HG03108 (cell line): ENCODE data around the gene SPATA46.

ENCODE experiments used
- ATAC-seq: cut with Tn5 transposase; IDR thresholded peaks from one replicate; pipeline ENCODE4 v1.9.1; 2021; ENCODE audit warnings: moderate library complexity; ENCODE audit not compliant: unreplicated experiment

SPATA46 gene

DNA sequence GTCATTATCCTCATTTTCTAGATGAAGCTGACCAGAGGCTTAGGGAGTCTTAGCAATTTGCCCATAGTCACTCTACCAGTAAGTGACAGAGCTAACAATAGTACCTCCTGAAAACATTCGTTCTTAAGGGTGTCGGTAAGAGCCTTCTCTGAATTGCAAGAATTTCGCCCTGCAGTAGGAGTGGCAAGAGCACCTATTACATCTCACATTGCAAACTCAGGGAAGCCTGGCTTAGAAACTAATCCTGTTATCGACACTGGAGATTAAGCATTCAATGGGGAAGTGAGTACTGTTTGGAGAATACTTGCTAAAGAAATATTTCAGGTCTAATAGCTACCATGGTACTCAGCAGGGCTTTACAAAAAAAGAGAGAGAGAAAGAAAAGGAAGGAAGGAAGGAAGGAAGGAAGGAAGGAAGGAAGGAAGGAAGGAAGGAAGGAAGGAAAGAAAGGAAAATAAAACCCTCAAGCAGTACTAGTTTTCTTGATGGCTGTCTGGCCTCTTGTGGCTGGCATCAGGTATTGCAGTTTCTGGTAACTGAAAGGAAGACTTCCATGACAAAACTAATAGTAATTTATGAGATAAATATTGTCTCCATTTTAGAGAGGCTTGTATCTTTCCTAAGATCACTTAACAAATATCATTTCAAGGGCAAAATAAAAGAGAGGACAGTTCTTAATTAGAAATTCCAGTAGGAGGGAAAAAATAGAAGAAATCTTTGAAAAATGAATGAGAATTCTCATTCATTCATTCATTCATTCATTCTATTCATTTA is 15.3 kb upstream of the SPATA46 start:
- ATAC-seq, result no peak

DNA sequence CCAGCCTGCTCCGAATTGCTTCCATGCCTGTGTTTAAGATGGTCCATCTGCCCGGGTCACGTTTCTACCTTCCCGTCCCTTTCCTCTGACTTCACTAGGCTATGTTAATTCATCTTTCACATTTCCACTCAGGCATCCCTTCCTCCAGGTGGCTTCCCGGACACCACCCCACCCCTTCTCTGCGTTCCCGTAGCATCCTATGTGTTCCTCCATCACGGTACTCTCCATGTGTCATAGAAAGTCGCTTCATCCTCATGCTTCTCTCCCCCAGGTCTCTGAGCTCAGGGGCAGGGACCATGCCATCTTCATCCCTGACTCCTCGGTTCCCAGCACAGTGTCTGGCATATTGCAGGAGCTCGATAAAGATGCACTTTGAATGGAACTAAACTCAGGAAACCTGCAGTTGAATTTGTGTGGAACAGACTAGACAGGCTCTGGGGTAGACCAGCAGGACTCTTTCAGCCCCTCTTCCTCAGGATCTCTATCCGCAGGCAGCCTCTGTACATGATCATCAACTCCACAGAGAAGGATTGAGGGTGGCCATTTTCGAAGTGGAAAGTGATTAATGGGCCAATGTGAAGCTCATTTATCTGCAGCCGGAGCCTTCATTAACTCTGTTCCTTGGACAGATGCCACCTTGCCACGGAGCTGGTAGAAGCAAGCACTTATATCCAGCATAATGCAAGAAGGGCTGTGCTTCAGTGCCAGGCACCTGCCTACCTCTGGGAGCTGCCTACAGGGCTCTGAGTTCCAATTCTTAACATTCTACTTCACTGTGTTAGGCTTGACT is 13.9 kb upstream of the SPATA46 start:
- no peak for ATAC-seq

DNA sequence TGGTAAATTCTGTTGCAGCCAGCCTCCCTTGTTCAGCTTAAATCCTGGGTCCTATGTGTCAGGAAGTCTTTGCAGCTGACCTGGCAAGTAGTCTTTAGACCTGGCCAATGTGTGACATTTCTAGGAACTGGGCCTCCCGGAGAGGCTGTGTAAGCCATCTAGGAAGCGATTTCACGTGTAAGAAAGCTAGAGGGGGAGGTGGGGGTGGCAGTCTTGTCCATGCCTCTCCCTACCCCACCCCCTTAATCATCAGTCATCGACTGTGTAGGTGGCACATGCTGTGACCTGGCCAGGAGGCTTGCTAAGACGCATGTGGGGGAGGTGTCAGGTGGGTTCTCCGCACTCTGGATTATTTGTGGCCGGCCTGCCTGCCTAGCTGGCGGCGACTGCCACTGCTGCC is 13.3 kb upstream of the SPATA46 start:
- ATAC-seq, result no peak

DNA sequence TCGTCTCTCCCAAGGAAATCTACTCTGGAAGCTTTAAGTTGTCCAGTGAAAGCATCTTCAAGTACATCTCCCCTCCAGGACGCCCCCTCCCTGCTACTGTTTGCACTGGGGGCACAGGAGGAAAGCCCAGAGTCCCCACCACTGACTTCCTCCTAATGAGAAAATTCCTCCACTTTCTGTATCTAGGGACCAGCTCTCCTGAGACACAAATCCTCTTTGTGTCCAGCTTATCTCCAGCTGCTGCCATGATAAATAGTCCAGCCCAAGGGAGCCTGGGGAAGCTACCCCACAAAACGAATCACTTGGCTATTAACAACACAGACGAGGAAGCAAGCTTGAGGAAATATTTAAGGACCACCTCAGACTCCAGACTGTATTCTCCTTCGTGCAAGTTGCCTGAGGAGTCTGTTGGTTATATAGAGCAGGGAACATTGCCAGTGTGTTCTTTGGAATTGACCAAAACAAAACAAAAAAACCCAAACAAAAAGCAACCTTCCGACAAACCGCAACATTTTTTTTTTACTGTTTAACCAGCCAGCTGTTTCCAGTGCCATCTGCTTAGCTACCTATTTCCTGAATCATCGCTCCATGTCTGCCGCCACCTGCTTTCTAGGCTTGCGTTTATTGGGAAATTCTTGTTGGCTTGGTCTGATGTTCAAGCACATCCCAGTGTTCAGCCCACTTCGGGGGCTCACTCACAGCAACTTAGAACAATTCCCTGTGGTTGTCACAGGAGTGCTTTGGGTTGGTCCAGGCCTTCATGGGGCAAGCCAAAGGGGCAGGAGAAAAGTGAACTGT is 12.6 kb upstream of the SPATA46 start:
- no peak for ATAC-seq

DNA sequence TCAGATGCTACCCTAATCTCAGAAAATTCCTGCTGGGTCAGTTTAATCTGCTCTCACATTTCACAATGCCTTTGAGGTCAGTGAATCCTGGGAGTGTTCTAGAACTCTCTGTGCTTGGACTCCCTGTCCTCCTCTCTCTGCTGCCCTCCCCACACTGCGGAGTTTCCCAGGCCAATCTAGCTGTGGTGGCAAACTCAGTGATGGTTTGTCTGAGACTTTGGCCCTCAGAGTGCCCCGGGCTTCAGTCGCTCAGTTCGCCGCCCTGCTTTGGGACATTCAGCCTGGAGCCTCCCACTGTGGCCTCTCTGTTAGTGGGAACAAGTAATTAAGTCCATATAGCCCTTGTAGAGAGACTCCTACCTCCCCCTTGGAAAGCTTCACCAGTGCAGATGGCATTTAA is 12.0 kb upstream of the SPATA46 start:
- ATAC-seq, result no peak

DNA sequence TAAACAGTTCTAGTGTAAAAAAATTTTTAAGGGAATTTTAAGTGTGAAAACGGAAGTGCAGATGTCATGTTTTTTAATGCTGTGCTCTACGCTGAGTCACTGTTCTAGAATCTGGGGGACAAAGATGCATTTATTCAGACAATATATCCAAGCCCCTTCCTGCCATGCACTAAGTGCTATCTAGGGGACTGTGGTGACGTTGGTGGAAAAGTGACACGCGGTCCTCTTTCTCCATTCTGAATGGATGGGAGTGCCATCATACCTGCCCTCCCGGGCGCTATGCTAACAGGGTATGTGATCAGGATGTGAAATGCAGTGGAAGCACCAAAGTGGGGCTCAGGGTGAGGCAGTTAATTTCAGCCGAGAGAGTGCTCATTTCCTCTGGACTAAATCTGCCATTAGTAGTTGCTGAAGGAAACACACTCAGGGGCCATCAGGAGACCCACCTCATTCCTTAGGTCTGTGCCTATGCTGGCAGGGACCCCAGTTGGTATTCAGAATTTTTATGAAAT is 11.5 kb upstream of the SPATA46 start:
- no peak for ATAC-seq

DNA sequence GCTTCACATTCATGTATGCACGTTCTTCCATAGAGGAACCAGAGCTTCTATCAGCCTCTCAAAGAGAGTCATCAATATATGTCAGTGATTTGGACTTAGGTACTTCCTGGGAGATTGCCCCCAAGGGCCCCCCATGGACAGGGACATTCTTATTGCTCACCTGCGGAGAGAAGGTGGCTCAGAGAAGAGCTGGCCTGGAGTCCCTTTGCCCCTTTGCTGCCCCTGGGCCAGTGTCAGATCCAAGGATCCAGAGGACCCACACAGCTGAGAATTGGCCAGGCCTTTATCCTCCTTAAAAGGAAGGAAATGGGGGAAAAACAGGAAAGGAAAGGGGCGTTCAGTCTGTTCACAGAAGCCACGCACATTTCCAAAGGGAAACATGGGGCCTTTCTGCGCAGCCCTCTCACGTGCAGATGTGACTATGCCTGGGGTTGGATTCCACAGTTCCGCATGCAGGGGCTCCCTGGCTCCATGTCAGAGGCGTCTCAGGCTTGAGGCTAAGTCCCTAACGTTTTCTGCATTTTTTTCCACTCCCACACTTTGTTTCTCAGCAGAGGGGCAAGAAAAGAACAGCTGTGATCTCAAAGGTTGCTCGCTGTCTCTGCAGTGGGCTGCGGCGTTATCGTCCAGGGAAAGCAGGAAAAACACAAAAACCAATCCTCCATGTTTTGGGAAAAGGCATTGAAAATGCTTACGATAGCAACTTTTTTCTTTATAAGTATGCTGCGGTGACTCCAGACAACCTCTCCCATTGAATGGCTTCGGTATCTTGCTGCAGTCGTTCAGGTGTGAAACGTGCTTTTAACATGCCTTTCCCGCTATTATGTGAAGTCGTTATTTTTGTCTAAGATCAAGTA is 10.8 kb upstream of the SPATA46 start:
- no peak for ATAC-seq

DNA sequence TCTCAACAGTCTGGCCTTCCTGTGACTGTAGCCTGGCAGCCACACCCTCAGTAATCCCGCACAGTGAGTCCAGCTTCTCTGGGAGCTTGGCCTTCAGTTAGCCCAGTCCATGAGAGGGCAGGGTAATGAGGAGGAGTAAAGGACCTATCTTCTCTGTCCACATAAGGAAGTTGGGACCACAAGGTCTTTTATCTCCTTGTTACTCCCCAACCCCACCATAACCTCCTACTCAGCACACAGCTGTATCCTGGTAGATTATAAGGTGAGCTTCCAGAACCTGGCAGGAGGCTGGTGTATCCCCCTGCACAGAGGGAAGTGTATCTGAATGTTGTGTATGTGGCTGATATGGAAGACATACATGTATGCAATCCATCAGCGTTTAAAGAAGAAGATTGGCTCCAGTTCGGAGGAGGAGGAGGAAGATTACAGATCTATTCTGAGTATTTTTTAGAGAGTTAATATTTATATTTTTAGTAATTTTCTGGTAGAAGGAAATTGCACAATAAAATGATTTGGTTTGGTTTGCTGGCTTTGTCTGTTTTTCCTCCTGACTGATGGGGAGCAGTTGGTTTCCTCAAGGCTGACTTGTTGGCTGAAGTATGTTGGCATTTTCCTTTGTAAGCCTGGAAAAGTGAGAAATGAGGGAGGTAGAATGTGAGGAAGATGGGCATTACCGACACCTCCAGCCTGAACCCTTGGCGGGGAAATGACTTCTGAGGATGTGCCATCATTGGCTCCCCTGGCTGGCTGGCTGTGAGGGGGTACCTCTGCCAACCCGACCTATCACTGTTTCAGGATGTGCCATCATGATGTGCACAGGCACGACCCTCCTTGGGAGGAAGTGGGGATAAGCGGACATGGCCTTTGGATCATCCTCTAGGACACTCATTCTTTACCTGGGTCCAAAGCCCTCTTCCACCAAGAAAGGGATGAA is 9.9 kb upstream of the SPATA46 start:
- no peak for ATAC-seq

DNA sequence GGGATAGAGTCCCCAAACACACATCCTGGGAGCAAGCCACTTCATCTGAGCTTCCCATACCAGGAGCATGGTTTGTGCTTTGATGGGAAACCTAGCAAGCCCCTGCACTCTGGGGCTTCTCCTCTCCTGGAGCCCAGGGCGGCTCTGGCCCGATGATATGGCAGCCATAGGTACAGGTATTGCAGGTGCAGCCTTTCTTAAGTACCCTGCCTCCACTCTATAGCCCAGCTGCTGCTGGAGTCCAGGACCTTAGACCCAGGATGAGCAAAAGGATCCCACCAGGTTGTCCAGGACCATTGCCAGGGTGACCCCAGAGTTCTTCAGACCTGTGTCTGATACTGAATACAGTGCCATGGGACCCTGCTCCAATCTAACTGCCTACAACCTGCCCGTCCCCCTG is 9.0 kb upstream of the SPATA46 start:
- ATAC-seq, result no peak

DNA sequence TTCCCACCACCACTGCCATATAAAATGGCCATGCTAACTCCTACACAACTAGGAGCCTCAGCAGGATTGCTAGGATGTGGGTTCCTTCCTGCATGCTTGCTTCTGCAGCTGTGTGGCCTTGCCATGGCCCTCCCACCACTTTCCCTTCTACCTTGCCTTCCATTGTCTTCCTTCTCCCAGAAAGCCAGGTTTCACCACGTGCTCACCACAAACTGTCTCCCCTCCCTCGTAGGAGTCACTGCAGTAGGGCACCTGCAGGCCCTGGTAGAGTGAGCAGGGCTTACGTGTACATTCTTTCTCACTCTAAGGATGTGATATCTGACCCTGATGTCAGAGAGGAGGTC is 8.6 kb upstream of the SPATA46 start:
- ATAC-seq, result no peak

DNA sequence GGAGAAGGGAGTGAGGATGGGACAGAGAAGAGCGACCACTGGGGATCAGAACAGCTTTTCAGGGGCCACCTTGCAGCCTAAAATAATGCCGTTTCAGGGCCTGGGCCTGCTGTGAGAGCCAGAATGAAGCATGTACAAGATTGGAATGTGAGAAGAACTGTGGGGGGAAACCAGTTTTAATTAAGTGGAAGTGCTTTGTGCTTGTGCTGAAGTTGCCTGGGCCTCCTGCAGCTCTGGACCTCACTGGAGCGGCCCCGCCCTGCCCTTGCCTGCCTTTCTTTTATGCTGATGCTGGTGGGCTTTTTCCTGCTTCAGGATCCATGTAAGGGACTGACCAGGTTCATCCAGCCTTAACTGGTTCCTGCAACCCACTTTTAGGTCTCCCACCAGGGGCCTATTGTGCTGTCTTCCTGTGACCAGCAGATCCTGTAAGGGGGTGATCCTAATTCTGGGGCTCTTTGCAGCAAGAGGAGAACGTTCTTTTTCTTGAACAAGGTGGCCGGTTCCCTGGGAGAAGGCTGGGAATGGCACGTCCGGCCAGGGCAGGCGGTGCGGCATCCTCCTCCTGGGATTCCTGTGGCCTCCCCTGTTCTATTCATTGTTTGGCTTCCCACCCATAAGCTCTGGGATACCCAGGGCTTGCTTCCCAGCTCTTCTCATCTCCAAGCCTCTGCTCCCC is 8.1 kb upstream of the SPATA46 start:
- no peak for ATAC-seq

DNA sequence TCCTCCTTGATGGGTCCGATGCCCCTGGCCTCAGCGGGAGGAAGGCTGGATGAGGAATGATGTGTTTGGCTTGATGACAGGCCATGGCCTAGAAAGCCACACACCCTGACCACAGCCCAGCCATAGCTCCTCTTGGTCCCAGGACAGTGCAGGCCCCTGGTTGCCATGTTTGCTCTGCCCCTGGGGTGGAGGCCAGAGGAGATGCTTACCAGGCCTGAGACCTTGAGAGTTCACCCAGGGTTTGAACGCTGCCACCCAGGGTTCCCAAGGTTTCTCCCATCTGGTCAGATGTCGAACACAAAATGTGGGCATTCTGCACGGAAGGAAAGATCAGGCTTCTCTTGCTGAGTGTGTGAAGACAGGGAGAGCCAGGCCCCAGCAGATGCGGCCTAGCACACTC is 7.5 kb upstream of the SPATA46 start:
- no peak for ATAC-seq

DNA sequence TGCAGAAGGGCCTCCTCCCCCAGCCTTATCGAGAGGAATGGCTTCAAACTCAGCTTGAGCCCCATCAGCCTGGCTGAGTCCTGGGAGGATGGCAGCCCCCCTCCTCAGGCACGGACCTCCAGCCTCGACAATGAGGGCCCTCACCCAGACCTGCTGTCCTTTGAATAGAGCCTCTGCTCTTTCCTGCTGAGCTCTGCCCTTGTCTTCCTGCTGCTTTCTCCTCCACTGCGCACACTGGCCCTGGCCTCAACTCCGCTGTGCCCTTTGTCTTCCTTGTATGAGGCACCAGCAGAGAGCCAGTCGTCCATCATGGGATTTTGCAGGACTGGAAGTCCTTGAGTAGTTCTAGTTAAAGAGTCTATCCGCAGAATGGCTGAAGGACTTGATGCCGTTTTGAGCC is 6.9 kb upstream of the SPATA46 start:
- no peak for ATAC-seq

DNA sequence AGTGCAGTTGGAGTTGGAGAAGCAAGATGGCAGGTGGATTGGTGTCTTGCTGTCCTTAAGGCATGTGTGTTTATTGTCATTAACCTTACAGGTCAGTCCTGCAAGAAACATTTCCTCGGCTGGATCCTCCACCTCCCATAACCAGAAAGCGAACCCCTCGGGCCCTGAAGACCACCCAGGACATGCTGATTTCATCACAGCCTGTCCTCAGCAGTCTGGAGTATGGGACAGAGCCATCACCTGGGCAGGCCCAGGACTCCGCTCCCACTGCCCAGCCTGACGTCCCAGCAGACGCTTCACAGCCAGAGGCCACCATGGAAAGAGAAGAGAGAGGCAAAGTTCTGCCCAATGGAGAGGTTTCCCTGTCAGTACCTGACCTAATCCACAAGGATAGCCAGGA is 6.4 kb upstream of the SPATA46 start:
- ATAC-seq, result no peak

DNA sequence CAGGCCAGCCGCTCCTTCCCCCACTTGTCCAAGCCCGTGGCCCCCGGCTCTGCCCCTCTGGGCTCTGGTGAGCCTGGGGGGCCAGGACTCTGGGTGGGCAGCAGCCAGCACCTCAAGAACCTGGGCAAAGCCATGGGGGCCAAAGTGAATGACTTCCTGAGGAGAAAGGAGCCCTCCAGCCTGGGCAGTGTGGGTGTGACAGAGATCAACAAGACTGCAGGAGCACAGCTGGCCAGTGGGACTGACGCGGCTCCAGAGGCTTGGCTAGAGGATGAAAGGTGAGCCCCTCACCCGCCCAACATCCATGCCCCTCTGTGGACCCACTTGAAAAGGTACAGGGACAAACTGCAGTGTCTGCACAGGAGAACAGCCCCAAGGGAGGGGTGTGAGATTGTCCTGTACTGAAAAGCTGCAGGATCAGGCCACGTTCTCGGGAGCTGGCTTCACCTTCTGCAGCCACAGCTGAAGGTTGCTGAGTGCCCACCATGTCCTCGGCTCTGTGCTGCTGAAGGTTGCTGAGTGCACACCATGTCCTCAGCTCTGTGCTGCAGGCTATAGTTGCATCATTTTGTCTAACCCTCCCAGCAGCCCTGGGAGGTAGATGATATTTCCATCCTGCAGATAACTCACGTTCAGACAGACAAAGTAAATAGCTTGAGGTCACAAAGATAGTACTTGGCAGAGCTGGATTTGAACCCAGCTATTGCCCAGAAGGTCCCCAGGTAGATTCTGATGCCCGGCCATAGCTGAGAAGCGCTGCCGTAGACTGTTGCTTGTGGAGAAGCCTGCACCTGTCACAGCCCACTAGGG is 5.5 kb upstream of the SPATA46 start:
- no peak for ATAC-seq

DNA sequence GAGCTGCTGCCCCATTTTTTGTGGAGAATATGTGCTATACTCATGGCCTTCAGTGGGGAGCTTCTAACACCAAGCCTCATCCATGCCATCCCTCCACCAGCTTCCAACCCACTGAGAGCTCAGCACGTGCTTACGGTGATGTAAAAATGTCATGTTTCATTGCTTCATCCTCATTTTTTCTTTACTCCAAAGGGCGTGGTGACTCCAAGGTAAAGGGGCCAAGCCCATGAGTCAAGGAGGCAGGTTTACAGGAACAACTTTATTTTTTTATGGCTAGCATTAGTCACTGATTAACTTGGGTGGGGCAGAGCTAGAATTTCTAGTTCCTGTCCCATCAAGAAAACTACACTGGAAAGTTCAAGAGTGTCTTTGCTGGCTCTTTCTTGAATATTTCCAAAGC is 4.7 kb upstream of the SPATA46 start, which contains the start of gene C1orf226:
Gene C1orf226 (plus strand): TSS at position 346 of the 400 bp plus-strand sequence. CDS start 174 bp downstream, outside the sequence.
- no peak for ATAC-seq

DNA sequence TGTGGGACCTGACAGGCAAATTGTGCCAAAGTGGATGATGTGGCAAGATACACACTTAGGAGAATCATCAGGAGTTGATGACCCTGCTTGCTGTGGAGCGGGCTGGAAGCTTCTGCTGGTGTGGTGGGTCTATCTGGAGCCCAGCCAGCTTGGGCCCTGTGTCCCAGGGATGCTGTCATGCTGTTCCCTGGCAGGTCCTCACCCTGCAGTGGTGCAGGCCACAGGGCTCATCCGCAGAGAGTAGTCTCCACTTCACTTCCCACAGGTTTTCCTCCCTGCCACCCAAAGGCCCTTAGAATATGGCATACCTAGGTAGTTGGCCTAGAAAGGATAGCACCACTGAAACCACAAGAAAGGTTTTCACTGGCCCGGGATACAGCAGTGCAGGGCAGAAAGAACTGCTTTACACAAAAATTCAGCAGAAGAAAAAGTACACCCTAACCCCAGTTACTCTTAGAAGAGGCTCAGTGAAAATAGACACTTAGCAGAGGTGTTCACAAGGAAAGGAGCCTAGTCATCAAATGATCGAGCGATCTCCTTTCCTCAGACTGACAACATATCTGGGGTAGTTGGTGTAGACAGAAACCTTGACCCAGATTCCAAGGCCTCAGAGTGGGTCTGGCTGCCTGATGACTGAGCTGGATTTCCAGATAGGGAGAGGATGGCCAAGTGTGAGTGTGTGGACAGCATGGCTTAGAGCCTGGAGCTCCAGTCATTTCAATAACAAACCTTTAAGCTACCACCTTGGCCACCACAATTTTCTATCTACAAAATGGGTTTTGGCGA is 3.6 kb upstream of the SPATA46 start:
- ATAC-seq, result no peak
